HepG2 (cell line): ENCODE results near the gene ALDH3B2. TPM values are rescaled to one million over a fixed set of nuclear protein-coding genes. Genes with fewer than 3 reads are reported as not detected.

Source experiments
- BCL6 ChIP-seq: IDR thresholded peaks from 2 replicates; pipeline ENCODE4 v1.6.1; 2016; ENCODE audit warnings: missing genetic modification reagents, missing compliant biosample characterization
- BRCA1 ChIP-seq: sonication (generic); formaldehyde crosslinking; IDR thresholded peaks from 2 replicates; pipeline ENCODE4 v1.4.0; 2020; ENCODE audit warnings: missing genetic modification reagents
- CHD2 ChIP-seq: IDR thresholded peaks from 2 replicates; pipeline ENCODE4 v1.6.1; 2011; ENCODE audit warnings: low read depth, low read length, improper control_type of control experiment
- FOXC1 ChIP-seq: sonication (generic); formaldehyde crosslinking; IDR thresholded peaks from 2 replicates; pipeline ENCODE4 v1.8.0; 2022; ENCODE audit warnings: mild to moderate bottlenecking, missing genetic modification reagents, borderline replicate concordance
- HMG20A ChIP-seq: IDR thresholded peaks from 2 replicates; pipeline ENCODE4 v1.6.1; 2016; ENCODE audit warnings: borderline replicate concordance
- HOXD1 ChIP-seq: sonication (generic); formaldehyde crosslinking; IDR thresholded peaks from 2 replicates; pipeline ENCODE4 v1.5.0; 2020; ENCODE audit warnings: missing genetic modification reagents
- MED1 ChIP-seq: sonication (generic); formaldehyde crosslinking; IDR thresholded peaks from 2 replicates; pipeline ENCODE4 v1.4.0; 2020; ENCODE audit warnings: missing genetic modification reagents
- MZF1 ChIP-seq: sonication (generic); formaldehyde crosslinking; IDR thresholded peaks from 2 replicates; pipeline ENCODE4 v1.8.1; 2023; ENCODE audit warnings: mild to moderate bottlenecking, missing genetic modification reagents, borderline replicate concordance
- RFX5 ChIP-seq: IDR thresholded peaks from 2 replicates; pipeline ENCODE4 v1.6.1; 2011; ENCODE audit warnings: low read depth, low read length, improper control_type of control experiment
- SIX4 ChIP-seq: sonication (generic); formaldehyde crosslinking; IDR thresholded peaks from 2 replicates; pipeline ENCODE4 v1.4.0; 2020; ENCODE audit warnings: missing genetic modification reagents
- SRF ChIP-seq: IDR thresholded peaks from 2 replicates; pipeline ENCODE4 v1.6.1; 2011; ENCODE audit warnings: mild to moderate bottlenecking, low read depth, low read length, moderate library complexity
- ZNF264 ChIP-seq: sonication (generic); formaldehyde crosslinking; IDR thresholded peaks from 2 replicates; pipeline ENCODE4 v1.4.0; 2020; ENCODE audit warnings: missing genetic modification reagents
- ZNF547 ChIP-seq: sonication (generic); formaldehyde crosslinking; IDR thresholded peaks from 2 replicates; pipeline ENCODE4 v1.5.1; 2020; ENCODE audit warnings: mild to moderate bottlenecking, missing genetic modification reagents
- ZNF747 ChIP-seq: sonication (generic); formaldehyde crosslinking; IDR thresholded peaks from 2 replicates; pipeline ENCODE4 v1.8.1; 2023; ENCODE audit warnings: missing genetic modification reagents, mild to moderate bottlenecking, borderline replicate concordance
- ZNF761 ChIP-seq: sonication (generic); formaldehyde crosslinking; conservative IDR thresholded peaks from 2 replicates; pipeline ENCODE4 v1.4.0; 2020; ENCODE audit warnings: mild to moderate bottlenecking, missing genetic modification reagents
- ZNF83 ChIP-seq: sonication (generic); formaldehyde crosslinking; IDR thresholded peaks from 2 replicates; pipeline ENCODE4 v1.4.0; 2020; ENCODE audit warnings: missing genetic modification reagents, mild to moderate bottlenecking, borderline replicate concordance
- polyA plus RNA-seq, 8 experiments: library from polyadenylated mRNA; depleted of rRNA in 3 of 8; stranded (reverse) in 7 of 8; unstranded in 1 of 8; fragments of >200 nt; fragmentation: Illumina TruSeq in 4 of 8; extraction: Trizol in 4 of 8; gene quantifications; 2 replicates each; pipeline versions ENCODE4 v1.2.1 to v1.2.3, GENCODE V29; 2011 to 2016; ENCODE audit warnings: low read depth in 4 of 8, missing spikeins in 1 of 8, mixed read lengths in 1 of 8; ENCODE audit not compliant: insufficient read depth in 1 of 8
- total RNA-seq, 5 experiments: library from RNA; depleted of rRNA; stranded (reverse); fragments of >200 nt; fragmentation: Illumina TruSeq; extraction: Trizol; gene quantifications; 2 replicates each; pipeline ENCODE4 v1.2.3, GENCODE V29; 2016; ENCODE audit warnings: low read depth in 1 of 5
- TF ChIP-seq, protein P1 (sequence below): sonication (generic); formaldehyde crosslinking; IDR thresholded peaks from 2 replicates; pipeline ENCODE4 v1.9.0; 2022; ENCODE audit warnings: low read depth, missing genetic modification reagents
- TF ChIP-seq, protein P2 (sequence below): sonication (generic); formaldehyde crosslinking; IDR thresholded peaks from 2 replicates; pipeline ENCODE4 v1.4.0; 2020; ENCODE audit warnings: missing genetic modification reagents, borderline replicate concordance
- TF ChIP-seq, protein P3 (sequence below): sonication (generic); formaldehyde crosslinking; IDR thresholded peaks from 2 replicates; pipeline ENCODE4 v1.5.1; 2020; ENCODE audit warnings: missing genetic modification reagents, mild to moderate bottlenecking, borderline replicate concordance
- TF ChIP-seq, protein P4 (sequence below): sonication (generic); formaldehyde crosslinking; conservative IDR thresholded peaks from 2 replicates; pipeline ENCODE4 v1.8.1; 2023; ENCODE audit warnings: missing genetic modification reagents

Gene ALDH3B2
- total and polyA plus RNA-seq, 2 of the 13 experiments (the other 11 are each of a cell fraction or from before 2014, with no cell fraction given): not detected

DNA sequence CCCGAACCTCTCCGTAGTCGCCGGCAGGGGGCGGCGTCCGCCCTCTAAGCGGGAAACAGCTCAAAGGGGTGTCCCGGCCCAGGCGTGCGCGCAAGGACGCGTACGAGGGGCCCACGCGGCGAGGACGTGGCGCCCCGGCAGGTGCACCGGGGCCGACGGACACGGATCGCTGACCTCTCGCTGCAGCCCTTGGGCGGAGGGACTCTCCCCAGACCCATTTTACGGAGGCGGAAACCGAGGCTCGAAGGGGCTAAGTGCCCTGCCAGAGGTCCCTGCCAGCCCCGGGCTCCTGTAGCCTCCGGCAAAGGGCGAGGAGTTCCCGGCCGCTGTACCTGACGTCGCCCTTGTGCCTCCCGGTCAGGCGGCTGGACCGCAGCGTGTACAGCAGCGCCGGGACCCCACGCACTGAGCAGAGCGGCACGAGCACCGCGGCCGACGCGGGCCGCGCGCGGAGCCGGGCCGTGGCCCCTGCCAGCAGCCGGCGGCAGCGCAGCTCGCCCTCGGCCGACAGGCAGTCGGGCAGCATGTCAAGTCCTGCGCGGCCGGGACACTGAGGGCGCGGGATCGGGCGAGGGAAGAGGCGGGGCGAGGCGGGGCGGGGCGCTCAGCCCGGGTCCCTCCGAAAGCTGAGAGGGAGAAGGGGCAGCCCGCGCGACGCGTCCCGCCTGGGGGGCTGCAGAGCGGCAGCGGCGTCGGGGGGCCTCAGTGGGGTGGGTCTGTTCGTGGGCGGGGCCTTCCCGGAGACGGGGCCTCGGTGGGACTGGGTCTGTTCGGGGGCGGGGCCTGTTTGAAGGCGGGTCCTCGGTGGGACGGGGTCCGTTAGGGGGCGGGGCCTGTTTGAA is 44.8 kb downstream of the ALDH3B2 start, which contains the start of gene NUDT8 (continued):
- TF ChIP-seq ZNF547 (peak; percentile 62; the same call in 1 of the 2 replicates), ZNF264 (CRISPR knock-in tag) (0 out of 2 replicates have a peak, but pooled peaks have one; percentile 49), SIX4 (CRISPR knock-in tag) (peak; percentile 35; the same call in 1 of the 2 replicates), MZF1 (no peak), SRF (no peak), ZNF761 (CRISPR knock-in tag) (peak; percentile 86), BRCA1 (CRISPR knock-in tag) (0 out of 2 replicates have a peak, but pooled peaks have one; percentile 38), BCL6 (CRISPR knock-in tag) (0 out of 2 replicates have a peak, but pooled peaks have one; percentile 37), ZNF83 (CRISPR knock-in tag) (no peak), CHD2 (0 out of 2 replicates have a peak, but pooled peaks have one; percentile 26), FOXC1 (no peak; the same call in 1 of the 2 replicates), RFX5 (no peak), HMG20A (CRISPR knock-in tag) (peak; percentile 29; the same call in 1 of the 2 replicates), MED1 (CRISPR knock-in tag) (0 out of 2 replicates have a peak, but pooled peaks have one; percentile 48), HOXD1 (CRISPR knock-in tag) (0 out of 2 replicates have a peak, but pooled peaks have one; percentile 24), ZNF747 (CRISPR knock-in tag) (no peak)
- TF ChIP-seq, protein P1, sequence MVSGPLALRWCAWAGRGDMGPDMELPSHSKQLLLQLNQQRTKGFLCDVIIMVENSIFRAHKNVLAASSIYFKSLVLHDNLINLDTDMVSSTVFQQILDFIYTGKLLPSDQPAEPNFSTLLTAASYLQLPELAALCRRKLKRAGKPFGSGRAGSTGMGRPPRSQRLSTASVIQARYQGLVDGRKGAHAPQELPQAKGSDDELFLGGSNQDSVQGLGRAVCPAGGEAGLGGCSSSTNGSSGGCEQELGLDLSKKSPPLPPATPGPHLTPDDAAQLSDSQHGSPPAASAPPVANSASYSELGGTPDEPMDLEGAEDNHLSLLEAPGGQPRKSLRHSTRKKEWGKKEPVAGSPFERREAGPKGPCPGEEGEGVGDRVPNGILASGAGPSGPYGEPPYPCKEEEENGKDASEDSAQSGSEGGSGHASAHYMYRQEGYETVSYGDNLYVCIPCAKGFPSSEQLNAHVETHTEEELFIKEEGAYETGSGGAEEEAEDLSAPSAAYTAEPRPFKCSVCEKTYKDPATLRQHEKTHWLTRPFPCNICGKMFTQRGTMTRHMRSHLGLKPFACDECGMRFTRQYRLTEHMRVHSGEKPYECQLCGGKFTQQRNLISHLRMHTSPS (CRISPR knock-in tag): no peak
- TF ChIP-seq, protein P2, sequence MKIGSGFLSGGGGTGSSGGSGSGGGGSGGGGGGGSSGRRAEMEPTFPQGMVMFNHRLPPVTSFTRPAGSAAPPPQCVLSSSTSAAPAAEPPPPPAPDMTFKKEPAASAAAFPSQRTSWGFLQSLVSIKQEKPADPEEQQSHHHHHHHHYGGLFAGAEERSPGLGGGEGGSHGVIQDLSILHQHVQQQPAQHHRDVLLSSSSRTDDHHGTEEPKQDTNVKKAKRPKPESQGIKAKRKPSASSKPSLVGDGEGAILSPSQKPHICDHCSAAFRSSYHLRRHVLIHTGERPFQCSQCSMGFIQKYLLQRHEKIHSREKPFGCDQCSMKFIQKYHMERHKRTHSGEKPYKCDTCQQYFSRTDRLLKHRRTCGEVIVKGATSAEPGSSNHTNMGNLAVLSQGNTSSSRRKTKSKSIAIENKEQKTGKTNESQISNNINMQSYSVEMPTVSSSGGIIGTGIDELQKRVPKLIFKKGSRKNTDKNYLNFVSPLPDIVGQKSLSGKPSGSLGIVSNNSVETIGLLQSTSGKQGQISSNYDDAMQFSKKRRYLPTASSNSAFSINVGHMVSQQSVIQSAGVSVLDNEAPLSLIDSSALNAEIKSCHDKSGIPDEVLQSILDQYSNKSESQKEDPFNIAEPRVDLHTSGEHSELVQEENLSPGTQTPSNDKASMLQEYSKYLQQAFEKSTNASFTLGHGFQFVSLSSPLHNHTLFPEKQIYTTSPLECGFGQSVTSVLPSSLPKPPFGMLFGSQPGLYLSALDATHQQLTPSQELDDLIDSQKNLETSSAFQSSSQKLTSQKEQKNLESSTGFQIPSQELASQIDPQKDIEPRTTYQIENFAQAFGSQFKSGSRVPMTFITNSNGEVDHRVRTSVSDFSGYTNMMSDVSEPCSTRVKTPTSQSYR (CRISPR knock-in tag): no peak
- TF ChIP-seq, protein P3, sequence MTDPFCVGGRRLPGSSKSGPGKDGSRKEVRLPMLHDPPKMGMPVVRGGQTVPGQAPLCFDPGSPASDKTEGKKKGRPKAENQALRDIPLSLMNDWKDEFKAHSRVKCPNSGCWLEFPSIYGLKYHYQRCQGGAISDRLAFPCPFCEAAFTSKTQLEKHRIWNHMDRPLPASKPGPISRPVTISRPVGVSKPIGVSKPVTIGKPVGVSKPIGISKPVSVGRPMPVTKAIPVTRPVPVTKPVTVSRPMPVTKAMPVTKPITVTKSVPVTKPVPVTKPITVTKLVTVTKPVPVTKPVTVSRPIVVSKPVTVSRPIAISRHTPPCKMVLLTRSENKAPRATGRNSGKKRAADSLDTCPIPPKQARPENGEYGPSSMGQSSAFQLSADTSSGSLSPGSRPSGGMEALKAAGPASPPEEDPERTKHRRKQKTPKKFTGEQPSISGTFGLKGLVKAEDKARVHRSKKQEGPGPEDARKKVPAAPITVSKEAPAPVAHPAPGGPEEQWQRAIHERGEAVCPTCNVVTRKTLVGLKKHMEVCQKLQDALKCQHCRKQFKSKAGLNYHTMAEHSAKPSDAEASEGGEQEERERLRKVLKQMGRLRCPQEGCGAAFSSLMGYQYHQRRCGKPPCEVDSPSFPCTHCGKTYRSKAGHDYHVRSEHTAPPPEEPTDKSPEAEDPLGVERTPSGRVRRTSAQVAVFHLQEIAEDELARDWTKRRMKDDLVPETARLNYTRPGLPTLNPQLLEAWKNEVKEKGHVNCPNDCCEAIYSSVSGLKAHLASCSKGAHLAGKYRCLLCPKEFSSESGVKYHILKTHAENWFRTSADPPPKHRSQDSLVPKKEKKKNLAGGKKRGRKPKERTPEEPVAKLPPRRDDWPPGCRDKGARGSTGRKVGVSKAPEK (CRISPR knock-in tag): no peak
- TF ChIP-seq, protein P4, sequence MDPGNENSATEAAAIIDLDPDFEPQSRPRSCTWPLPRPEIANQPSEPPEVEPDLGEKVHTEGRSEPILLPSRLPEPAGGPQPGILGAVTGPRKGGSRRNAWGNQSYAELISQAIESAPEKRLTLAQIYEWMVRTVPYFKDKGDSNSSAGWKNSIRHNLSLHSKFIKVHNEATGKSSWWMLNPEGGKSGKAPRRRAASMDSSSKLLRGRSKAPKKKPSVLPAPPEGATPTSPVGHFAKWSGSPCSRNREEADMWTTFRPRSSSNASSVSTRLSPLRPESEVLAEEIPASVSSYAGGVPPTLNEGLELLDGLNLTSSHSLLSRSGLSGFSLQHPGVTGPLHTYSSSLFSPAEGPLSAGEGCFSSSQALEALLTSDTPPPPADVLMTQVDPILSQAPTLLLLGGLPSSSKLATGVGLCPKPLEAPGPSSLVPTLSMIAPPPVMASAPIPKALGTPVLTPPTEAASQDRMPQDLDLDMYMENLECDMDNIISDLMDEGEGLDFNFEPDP (CRISPR knock-in tag): no peak
